ENCODE data around the gene HELQ. TPM values are rescaled to one million over a fixed set of nuclear protein-coding genes. Genes with fewer than 3 reads are reported as not detected.

Gene HELQ
- total and polyA plus RNA-seq, 2 of the 13 experiments (the other 11 are each of a cell fraction or from before 2014, with no cell fraction given) = 6.6 to 10.8 TPM

DNA sequence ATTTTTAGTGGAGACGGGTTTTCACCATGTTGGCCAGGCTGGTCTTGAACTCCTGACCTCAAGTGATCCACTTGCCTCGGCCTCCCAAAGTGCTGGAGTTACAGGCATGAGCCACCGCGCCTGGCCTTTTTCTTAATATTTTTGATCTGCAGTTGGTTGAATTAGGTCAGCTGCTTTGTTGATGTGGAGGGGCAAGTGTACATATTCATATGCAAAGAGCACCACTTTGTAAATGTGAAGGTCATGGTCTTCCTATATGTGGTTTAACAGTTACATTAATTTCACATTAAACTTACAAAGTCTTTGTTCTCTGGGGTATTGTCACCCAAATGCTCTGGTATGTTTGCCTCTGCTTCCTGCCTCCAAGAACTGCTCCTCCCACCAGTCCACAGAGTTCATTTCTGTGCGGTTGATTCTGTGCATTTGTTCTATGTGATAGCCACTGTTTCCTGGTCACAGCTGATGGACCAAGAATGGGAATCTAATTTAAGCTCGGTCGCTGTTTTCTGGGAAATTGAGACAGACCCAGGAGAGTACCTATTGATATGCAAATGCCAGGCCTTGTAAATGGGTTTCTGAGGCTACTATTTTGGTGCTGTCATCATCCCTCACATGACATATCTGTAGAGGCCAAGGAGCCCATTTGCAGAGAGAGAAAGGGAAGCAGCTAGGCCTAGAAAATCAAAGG, 94.1 kb downstream of the HELQ start (continued):
- TF ChIP-seq, protein P1, sequence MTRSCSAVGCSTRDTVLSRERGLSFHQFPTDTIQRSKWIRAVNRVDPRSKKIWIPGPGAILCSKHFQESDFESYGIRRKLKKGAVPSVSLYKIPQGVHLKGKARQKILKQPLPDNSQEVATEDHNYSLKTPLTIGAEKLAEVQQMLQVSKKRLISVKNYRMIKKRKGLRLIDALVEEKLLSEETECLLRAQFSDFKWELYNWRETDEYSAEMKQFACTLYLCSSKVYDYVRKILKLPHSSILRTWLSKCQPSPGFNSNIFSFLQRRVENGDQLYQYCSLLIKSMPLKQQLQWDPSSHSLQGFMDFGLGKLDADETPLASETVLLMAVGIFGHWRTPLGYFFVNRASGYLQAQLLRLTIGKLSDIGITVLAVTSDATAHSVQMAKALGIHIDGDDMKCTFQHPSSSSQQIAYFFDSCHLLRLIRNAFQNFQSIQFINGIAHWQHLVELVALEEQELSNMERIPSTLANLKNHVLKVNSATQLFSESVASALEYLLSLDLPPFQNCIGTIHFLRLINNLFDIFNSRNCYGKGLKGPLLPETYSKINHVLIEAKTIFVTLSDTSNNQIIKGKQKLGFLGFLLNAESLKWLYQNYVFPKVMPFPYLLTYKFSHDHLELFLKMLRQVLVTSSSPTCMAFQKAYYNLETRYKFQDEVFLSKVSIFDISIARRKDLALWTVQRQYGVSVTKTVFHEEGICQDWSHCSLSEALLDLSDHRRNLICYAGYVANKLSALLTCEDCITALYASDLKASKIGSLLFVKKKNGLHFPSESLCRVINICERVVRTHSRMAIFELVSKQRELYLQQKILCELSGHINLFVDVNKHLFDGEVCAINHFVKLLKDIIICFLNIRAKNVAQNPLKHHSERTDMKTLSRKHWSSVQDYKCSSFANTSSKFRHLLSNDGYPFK (CRISPR knock-in tag; IDR thresholded peaks at IDR 0.05; ENCODE audit: borderline replicate concordance) = no peak
- TF ChIP-seq ZNF589 (CRISPR knock-in tag; conservative IDR thresholded peaks at IDR 0.05) (no peak), NFYC (CRISPR knock-in tag; IDR thresholded peaks at IDR 0.05) (no peak), NBN (conservative IDR thresholded peaks at IDR 0.05) (no peak), SIX1 (CRISPR knock-in tag; IDR thresholded peaks at IDR 0.05; ENCODE audit: borderline replicate concordance) (0 out of 2 replicates have a peak, but pooled peaks have one; percentile 45), SMAD1 (CRISPR knock-in tag; IDR thresholded peaks at IDR 0.05; ENCODE audit: borderline replicate concordance, low read depth) (no peak), ZNF878 (CRISPR knock-in tag; IDR thresholded peaks at IDR 0.05) (peak; percentile 62; the same call in 1 of the 2 replicates), BORCS8-MEF2B (CRISPR knock-in tag; IDR thresholded peaks at IDR 0.05) (no peak), ZBTB8A (CRISPR knock-in tag; IDR thresholded peaks at IDR 0.05; ENCODE audit: borderline replicate concordance, low read depth) (no peak), NR2F1 (CRISPR knock-in tag; IDR thresholded peaks at IDR 0.05) (peak; percentile 8 to 55; a peak in 2 of 4 replicates), EHMT2 (IDR thresholded peaks at IDR 0.05; ENCODE audit: borderline replicate concordance, low read depth, low read length) (peak; percentile 30; the same call in 1 of the 2 replicates), ZNF484 (CRISPR knock-in tag; IDR thresholded peaks at IDR 0.05; ENCODE audit: borderline replicate concordance, low read depth) (no peak), SRSF1 (optimal IDR thresholded peaks at IDR 0.05; ENCODE audit: low read depth, low read length) (no peak), ETV6 (CRISPR knock-in tag; conservative IDR thresholded peaks at IDR 0.05) (no peak), ZFX (CRISPR knock-in tag; IDR thresholded peaks at IDR 0.05; ENCODE audit: low read depth) (peak; percentile 72), SIN3A (IDR thresholded peaks at IDR 0.05; ENCODE audit: borderline replicate concordance, low read depth, low read length) (no peak)
- TF ChIP-seq, protein P2, sequence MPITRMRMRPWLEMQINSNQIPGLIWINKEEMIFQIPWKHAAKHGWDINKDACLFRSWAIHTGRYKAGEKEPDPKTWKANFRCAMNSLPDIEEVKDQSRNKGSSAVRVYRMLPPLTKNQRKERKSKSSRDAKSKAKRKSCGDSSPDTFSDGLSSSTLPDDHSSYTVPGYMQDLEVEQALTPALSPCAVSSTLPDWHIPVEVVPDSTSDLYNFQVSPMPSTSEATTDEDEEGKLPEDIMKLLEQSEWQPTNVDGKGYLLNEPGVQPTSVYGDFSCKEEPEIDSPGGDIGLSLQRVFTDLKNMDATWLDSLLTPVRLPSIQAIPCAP (CRISPR knock-in tag; IDR thresholded peaks at IDR 0.05; ENCODE audit: low read depth) = no peak
- TF ChIP-seq, protein P3, sequence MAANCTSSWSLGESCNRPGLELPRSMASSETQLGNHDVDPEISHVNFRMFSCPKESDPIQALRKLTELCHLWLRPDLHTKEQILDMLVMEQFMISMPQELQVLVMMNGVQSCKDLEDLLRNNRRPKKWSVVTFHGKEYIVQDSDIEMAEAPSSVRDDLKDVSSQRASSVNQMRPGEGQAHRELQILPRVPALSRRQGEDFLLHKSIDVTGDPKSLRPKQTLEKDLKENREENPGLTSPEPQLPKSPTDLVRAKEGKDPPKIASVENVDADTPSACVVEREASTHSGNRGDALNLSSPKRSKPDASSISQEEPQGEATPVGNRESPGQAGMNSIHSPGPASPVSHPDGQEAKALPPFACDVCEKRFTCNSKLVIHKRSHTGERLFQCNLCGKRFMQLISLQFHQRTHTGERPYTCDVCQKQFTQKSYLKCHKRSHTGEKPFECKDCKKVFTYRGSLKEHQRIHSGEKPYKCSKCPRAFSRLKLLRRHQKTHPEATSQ (CRISPR knock-in tag; IDR thresholded peaks at IDR 0.05; ENCODE audit: borderline replicate concordance) = no peak
- TF ChIP-seq, protein P4, sequence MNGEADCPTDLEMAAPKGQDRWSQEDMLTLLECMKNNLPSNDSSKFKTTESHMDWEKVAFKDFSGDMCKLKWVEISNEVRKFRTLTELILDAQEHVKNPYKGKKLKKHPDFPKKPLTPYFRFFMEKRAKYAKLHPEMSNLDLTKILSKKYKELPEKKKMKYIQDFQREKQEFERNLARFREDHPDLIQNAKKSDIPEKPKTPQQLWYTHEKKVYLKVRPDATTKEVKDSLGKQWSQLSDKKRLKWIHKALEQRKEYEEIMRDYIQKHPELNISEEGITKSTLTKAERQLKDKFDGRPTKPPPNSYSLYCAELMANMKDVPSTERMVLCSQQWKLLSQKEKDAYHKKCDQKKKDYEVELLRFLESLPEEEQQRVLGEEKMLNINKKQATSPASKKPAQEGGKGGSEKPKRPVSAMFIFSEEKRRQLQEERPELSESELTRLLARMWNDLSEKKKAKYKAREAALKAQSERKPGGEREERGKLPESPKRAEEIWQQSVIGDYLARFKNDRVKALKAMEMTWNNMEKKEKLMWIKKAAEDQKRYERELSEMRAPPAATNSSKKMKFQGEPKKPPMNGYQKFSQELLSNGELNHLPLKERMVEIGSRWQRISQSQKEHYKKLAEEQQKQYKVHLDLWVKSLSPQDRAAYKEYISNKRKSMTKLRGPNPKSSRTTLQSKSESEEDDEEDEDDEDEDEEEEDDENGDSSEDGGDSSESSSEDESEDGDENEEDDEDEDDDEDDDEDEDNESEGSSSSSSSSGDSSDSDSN (CRISPR knock-in tag; IDR thresholded peaks at IDR 0.05) = no peak
- TF ChIP-seq, protein P5, sequence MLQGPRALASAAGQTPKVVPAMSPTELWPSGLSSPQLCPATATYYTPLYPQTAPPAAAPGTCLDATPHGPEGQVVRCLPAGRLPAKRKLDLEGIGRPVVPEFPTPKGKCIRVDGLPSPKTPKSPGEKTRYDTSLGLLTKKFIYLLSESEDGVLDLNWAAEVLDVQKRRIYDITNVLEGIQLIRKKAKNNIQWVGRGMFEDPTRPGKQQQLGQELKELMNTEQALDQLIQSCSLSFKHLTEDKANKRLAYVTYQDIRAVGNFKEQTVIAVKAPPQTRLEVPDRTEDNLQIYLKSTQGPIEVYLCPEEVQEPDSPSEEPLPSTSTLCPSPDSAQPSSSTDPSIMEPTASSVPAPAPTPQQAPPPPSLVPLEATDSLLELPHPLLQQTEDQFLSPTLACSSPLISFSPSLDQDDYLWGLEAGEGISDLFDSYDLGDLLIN (CRISPR knock-in tag; IDR thresholded peaks at IDR 0.05; ENCODE audit: borderline replicate concordance) = no peak
